ENCODE measurements around the gene NEDD4.

GRCh38 chr15:55915876-55916567 lies 77.4 kb downstream of the NEDD4 start:
- TF ChIP-seq POLR2A (IDR thresholded peaks at IDR 0.05) (no peak), CTCF (IDR thresholded peaks at IDR 0.05) (no peak)
